Vagina (tissue), 2 donors: Measurements from ENCODE around the gene TNS4.

Experiments
- CTCF ChIP-seq, 3 experiments: fragments of 450-650 bp in 2 of 3; fragments of 200-600 bp in 1 of 3; sonication (generic) in 1 of 3; IDR thresholded peaks; one replicate each; pipeline ENCODE4 v1.5.1; 2017 to 2019; ENCODE audit warnings: antibody characterized with exemption in 3 of 3, mild to moderate bottlenecking in 2 of 3, moderate library complexity in 2 of 3
- POLR2A ChIP-seq, 2 donors: fragments of 450-650 bp; IDR thresholded peaks; one replicate each; pipeline ENCODE4 v1.6.1; 2017; ENCODE audit warnings: antibody characterized with exemption in 2 of 2, mild to moderate bottlenecking in 2 of 2, moderate library complexity in 2 of 2

- no peak for TF ChIP-seq CTCF (IDR thresholded peaks at IDR 0.05)
- no peak for TF ChIP-seq POLR2A (IDR thresholded peaks at IDR 0.05)
Measured at GRCh38 chr17:40526668-40527067, 25.2 kb upstream of the TNS4 start.
